ENCODE data around the gene MTF2.

Gene MTF2

GRCh38 chr1:93136445-93136844 lies 57.4 kb downstream of the MTF2 start:
- Histone ChIP-seq H3K27ac (ENCODE audit: low read depth in 2 of 2, low read length in 2 of 2) (no peak overlapping the region), H3K9me3 (ENCODE audit: control insufficient read depth in 2 of 2, low read length in 2 of 2) (no peaks in the 10 kb centered on the region), H3K9ac (ENCODE audit: low read depth in 1 of 2, low read length in 2 of 2) (no peak overlapping the region), H3K4me1 (ENCODE audit: control insufficient read depth in 2 of 2, insufficient read depth in 2 of 2, low read length in 2 of 2) (peaks cover 0 to 8% of the 10 kb centered on the region in 2 donors), H3K36me3 (ENCODE audit: control insufficient read depth in 2 of 2, insufficient read depth in 2 of 2, low read length in 2 of 2) (peaks cover 21 to 36% of the 10 kb centered on the region in 2 donors), H3K27me3 (ENCODE audit: control insufficient read depth in 2 of 2, insufficient read depth in 2 of 2, low read length in 2 of 2) (no peaks in the 10 kb centered on the region), H3K4me3 (ENCODE audit: low read length in 2 of 2) (no peak overlapping the region)

- Histone ChIP-seq H3K27me3 (ENCODE audit: control insufficient read depth in 2 of 2, insufficient read depth in 2 of 2, low read length in 2 of 2) (no peaks in the 10 kb centered on the region), H3K27ac (ENCODE audit: low read depth in 2 of 2, low read length in 2 of 2) (no peak overlapping the region), H3K9me3 (ENCODE audit: control insufficient read depth in 2 of 2, low read length in 2 of 2) (no peaks in the 10 kb centered on the region), H3K4me1 (ENCODE audit: control insufficient read depth in 2 of 2, insufficient read depth in 2 of 2, low read length in 2 of 2) (peaks cover 0 to 4% of the 10 kb centered on the region in 2 donors), H3K9ac (ENCODE audit: low read depth in 1 of 2, low read length in 2 of 2) (no peak overlapping the region), H3K36me3 (ENCODE audit: control insufficient read depth in 2 of 2, insufficient read depth in 2 of 2, low read length in 2 of 2) (peaks cover 21 to 36% of the 10 kb centered on the region in 2 donors), H3K4me3 (ENCODE audit: low read length in 2 of 2) (no peak overlapping the region)
Observed at GRCh38 chr1:93137604-93138292, 58.7 kb downstream of the MTF2 start.

- H3K9me3 ChIP-seq (ENCODE audit: control insufficient read depth in 2 of 2, low read length in 2 of 2) = no peaks in the 10 kb centered on the region
- no peak overlapping the region for H3K27ac ChIP-seq (ENCODE audit: low read depth in 2 of 2, low read length in 2 of 2)
- H3K4me3 ChIP-seq (ENCODE audit: low read length in 2 of 2) = no peak overlapping the region
- H3K4me1 ChIP-seq (ENCODE audit: control insufficient read depth in 2 of 2, insufficient read depth in 2 of 2, low read length in 2 of 2) = peaks cover 0 to 4% of the 10 kb centered on the region in 2 donors
- H3K9ac ChIP-seq (ENCODE audit: low read depth in 1 of 2, low read length in 2 of 2) = no peak overlapping the region
- H3K36me3 ChIP-seq (ENCODE audit: control insufficient read depth in 2 of 2, insufficient read depth in 2 of 2, low read length in 2 of 2) = peaks cover 17 to 26% of the 10 kb centered on the region in 2 donors
- H3K27me3 ChIP-seq (ENCODE audit: control insufficient read depth in 2 of 2, insufficient read depth in 2 of 2, low read length in 2 of 2) = no peaks in the 10 kb centered on the region
Observed at GRCh38 chr1:93140106-93140505, 61.0 kb downstream of the MTF2 start.

GRCh38 chr1:93142161-93142560 lies 63.1 kb downstream of the MTF2 start:
- H3K27me3 ChIP-seq (ENCODE audit: control insufficient read depth in 2 of 2, insufficient read depth in 2 of 2, low read length in 2 of 2) = no peaks in the 10 kb centered on the region
- H3K4me3 ChIP-seq (ENCODE audit: low read length in 2 of 2) = no peak overlapping the region
- H3K4me1 ChIP-seq (ENCODE audit: control insufficient read depth in 2 of 2, insufficient read depth in 2 of 2, low read length in 2 of 2) = peaks cover 0 to 4% of the 10 kb centered on the region in 2 donors
- H3K36me3 ChIP-seq (ENCODE audit: control insufficient read depth in 2 of 2, insufficient read depth in 2 of 2, low read length in 2 of 2) = peaks cover 3 to 9% of the 10 kb centered on the region in 2 donors
- H3K27ac ChIP-seq (ENCODE audit: low read depth in 2 of 2, low read length in 2 of 2) = no peak overlapping the region
- no peak overlapping the region for H3K9ac ChIP-seq (ENCODE audit: low read depth in 1 of 2, low read length in 2 of 2)
- no peaks in the 10 kb centered on the region for H3K9me3 ChIP-seq (ENCODE audit: control insufficient read depth in 2 of 2, low read length in 2 of 2)

GRCh38 chr1:93143136-93143535 lies 64.1 kb downstream of the MTF2 start:
- Histone ChIP-seq H3K4me1 (ENCODE audit: control insufficient read depth in 2 of 2, insufficient read depth in 2 of 2, low read length in 2 of 2) (no peaks in the 10 kb centered on the region), H3K9me3 (ENCODE audit: control insufficient read depth in 2 of 2, low read length in 2 of 2) (no peaks in the 10 kb centered on the region), H3K4me3 (ENCODE audit: low read length in 2 of 2) (no peak overlapping the region), H3K9ac (ENCODE audit: low read depth in 1 of 2, low read length in 2 of 2) (no peak overlapping the region), H3K27me3 (ENCODE audit: control insufficient read depth in 2 of 2, insufficient read depth in 2 of 2, low read length in 2 of 2) (no peaks in the 10 kb centered on the region), H3K27ac (ENCODE audit: low read depth in 2 of 2, low read length in 2 of 2) (no peak overlapping the region), H3K36me3 (ENCODE audit: control insufficient read depth in 2 of 2, insufficient read depth in 2 of 2, low read length in 2 of 2) (peaks cover 3 to 6% of the 10 kb centered on the region in 2 donors)

GRCh38 chr1:93143769-93144168 lies 64.7 kb downstream of the MTF2 start:
- Histone ChIP-seq H3K36me3 (ENCODE audit: control insufficient read depth in 2 of 2, insufficient read depth in 2 of 2, low read length in 2 of 2) (peaks cover 3 to 6% of the 10 kb centered on the region in 2 donors), H3K9ac (ENCODE audit: low read depth in 1 of 2, low read length in 2 of 2) (no peak overlapping the region), H3K27me3 (ENCODE audit: control insufficient read depth in 2 of 2, insufficient read depth in 2 of 2, low read length in 2 of 2) (no peaks in the 10 kb centered on the region), H3K9me3 (ENCODE audit: control insufficient read depth in 2 of 2, low read length in 2 of 2) (no peaks in the 10 kb centered on the region), H3K27ac (ENCODE audit: low read depth in 2 of 2, low read length in 2 of 2) (no peak overlapping the region), H3K4me1 (ENCODE audit: control insufficient read depth in 2 of 2, insufficient read depth in 2 of 2, low read length in 2 of 2) (no peaks in the 10 kb centered on the region), H3K4me3 (ENCODE audit: low read length in 2 of 2) (no peak overlapping the region)

GRCh38 chr1:93148001-93148400 lies 68.9 kb downstream of the MTF2 start:
- Histone ChIP-seq H3K27ac (ENCODE audit: low read depth in 2 of 2, low read length in 2 of 2) (no peak overlapping the region), H3K9ac (ENCODE audit: low read depth in 1 of 2, low read length in 2 of 2) (no peak overlapping the region)

GRCh38 chr1:93150729-93151128 lies 71.6 kb downstream of the MTF2 start:
- H3K4me1 ChIP-seq (ENCODE audit: control insufficient read depth in 2 of 2, insufficient read depth in 2 of 2, low read length in 2 of 2) = no peaks in the 10 kb centered on the region
- no peak overlapping the region for H3K27ac ChIP-seq (ENCODE audit: low read depth in 2 of 2, low read length in 2 of 2)
- no peak overlapping the region for H3K4me3 ChIP-seq (ENCODE audit: low read length in 2 of 2)
- H3K27me3 ChIP-seq (ENCODE audit: control insufficient read depth in 2 of 2, insufficient read depth in 2 of 2, low read length in 2 of 2) = no peaks in the 10 kb centered on the region
- H3K9me3 ChIP-seq (ENCODE audit: control insufficient read depth in 2 of 2, low read length in 2 of 2) = no peaks in the 10 kb centered on the region
- peaks cover 22 to 25% of the 10 kb centered on the region in 2 donors for H3K36me3 ChIP-seq (ENCODE audit: control insufficient read depth in 2 of 2, insufficient read depth in 2 of 2, low read length in 2 of 2)
- no peak overlapping the region for H3K9ac ChIP-seq (ENCODE audit: low read depth in 1 of 2, low read length in 2 of 2)

More at GRCh38 chr1:93148001-93148400, 68.9 kb downstream of the MTF2 start:
- no peak overlapping the region for H3K4me3 ChIP-seq (ENCODE audit: low read length in 2 of 2)
- no peaks in the 10 kb centered on the region for H3K9me3 ChIP-seq (ENCODE audit: control insufficient read depth in 2 of 2, low read length in 2 of 2)
- no peaks in the 10 kb centered on the region for H3K27me3 ChIP-seq (ENCODE audit: control insufficient read depth in 2 of 2, insufficient read depth in 2 of 2, low read length in 2 of 2)
- no peaks in the 10 kb centered on the region for H3K4me1 ChIP-seq (ENCODE audit: control insufficient read depth in 2 of 2, insufficient read depth in 2 of 2, low read length in 2 of 2)
- peaks cover 11 to 16% of the 10 kb centered on the region in 2 donors for H3K36me3 ChIP-seq (ENCODE audit: control insufficient read depth in 2 of 2, insufficient read depth in 2 of 2, low read length in 2 of 2)

- H3K4me1 ChIP-seq (ENCODE audit: control insufficient read depth in 2 of 2, insufficient read depth in 2 of 2, low read length in 2 of 2) = no peaks in the 10 kb centered on the region
- H3K36me3 ChIP-seq (ENCODE audit: control insufficient read depth in 2 of 2, insufficient read depth in 2 of 2, low read length in 2 of 2) = peaks cover 26 to 29% of the 10 kb centered on the region in 2 donors
- no peak overlapping the region for H3K4me3 ChIP-seq (ENCODE audit: low read length in 2 of 2)
- H3K27ac ChIP-seq (ENCODE audit: low read depth in 2 of 2, low read length in 2 of 2) = no peak overlapping the region
- no peaks in the 10 kb centered on the region for H3K9me3 ChIP-seq (ENCODE audit: control insufficient read depth in 2 of 2, low read length in 2 of 2)
- H3K9ac ChIP-seq (ENCODE audit: low read depth in 1 of 2, low read length in 2 of 2) = no peak overlapping the region
- no peaks in the 10 kb centered on the region for H3K27me3 ChIP-seq (ENCODE audit: control insufficient read depth in 2 of 2, insufficient read depth in 2 of 2, low read length in 2 of 2)
Observed at GRCh38 chr1:93151474-93151873, 72.4 kb downstream of the MTF2 start.

GRCh38 chr1:93152835-93153234 lies 73.8 kb downstream of the MTF2 start:
- H3K4me3 ChIP-seq (ENCODE audit: low read length in 2 of 2) = no peak overlapping the region
- no peak overlapping the region for H3K9ac ChIP-seq (ENCODE audit: low read depth in 1 of 2, low read length in 2 of 2)
- H3K9me3 ChIP-seq (ENCODE audit: control insufficient read depth in 2 of 2, low read length in 2 of 2) = no peaks in the 10 kb centered on the region
- no peaks in the 10 kb centered on the region for H3K27me3 ChIP-seq (ENCODE audit: control insufficient read depth in 2 of 2, insufficient read depth in 2 of 2, low read length in 2 of 2)
- peaks cover 29 to 39% of the 10 kb centered on the region in 2 donors for H3K36me3 ChIP-seq (ENCODE audit: control insufficient read depth in 2 of 2, insufficient read depth in 2 of 2, low read length in 2 of 2)
- no peak overlapping the region for H3K27ac ChIP-seq (ENCODE audit: low read depth in 2 of 2, low read length in 2 of 2)
- H3K4me1 ChIP-seq (ENCODE audit: control insufficient read depth in 2 of 2, insufficient read depth in 2 of 2, low read length in 2 of 2) = no peaks in the 10 kb centered on the region

Measured in mucosa of rectum (tissue), 2 donors.